Measurements from ENCODE around the gene BBX. TPM values are rescaled to one million over a fixed set of nuclear protein-coding genes. Genes with fewer than 3 reads are reported as not detected.
A peak's percentile ranks its signal among the peaks of the same experiment; 100 is the strongest.

The BBX gene
- polyA plus RNA-seq (ENCODE audit: low read depth in 6 of 6) = 100 to 1,000 TPM; 124 to 158 (median 139) TPM

- H3K9me3 Mint-ChIP-seq = no peaks in the 10 kb centered on the region
- H3K27me3 Mint-ChIP-seq = peaks cover 0 to under 1% (median 0%) of the 10 kb centered on the region in 3 donors
- H3K27ac Mint-ChIP-seq = peak within 1 kb of the TSS; percentile 88 to 99 (median 97)
- peak; percentile 95 for DNase-seq
- H3K4me1 Mint-ChIP-seq = peaks cover 30 to 33% (median 31%) of the 10 kb centered on the region in 3 donors
- H3K4me3 Mint-ChIP-seq = peak within 1 kb of the TSS; percentile 88 to 100 (median 98)
- H3K36me3 Mint-ChIP-seq = peaks cover 0 to 6% of the 10 kb centered on the region in 2 donors
- ATAC-seq (ENCODE audit: low read depth in 2 of 2) = peak; percentile 83 to 84
Observed at GRCh38 chr3:107522510-107523288, at the start of gene BBX. Gene BBX, plus strand, starts transcription at chr3:107522962. Its CDS starts 187,499 bp downstream, at chr3:107710461.

- H3K9me3 Mint-ChIP-seq = peaks cover 2 to 25% (median 15%) of the 10 kb centered on the region in 7 donors
- no peaks in the 10 kb centered on the region for H3K4me1 Mint-ChIP-seq
- no peak overlapping the region for H3K27ac Mint-ChIP-seq
- H3K36me3 Mint-ChIP-seq = peaks cover 3 to 9% of the 10 kb centered on the region in 2 donors
- ATAC-seq (ENCODE audit: low read depth in 2 of 2) (no peak), DNase-seq (no peak)
- peaks cover 6 to 36% (median 17%) of the 10 kb centered on the region in 3 donors for H3K27me3 Mint-ChIP-seq
- no peak overlapping the region for H3K4me3 Mint-ChIP-seq
Observed at GRCh38 chr3:107476462-107476861, 46.3 kb upstream of the BBX start.

- no peak overlapping the region for H3K27ac Mint-ChIP-seq
- H3K4me3 Mint-ChIP-seq = no peak overlapping the region
- ATAC-seq (ENCODE audit: low read depth in 2 of 2) (no peak), DNase-seq (no peak)
- no peaks in the 10 kb centered on the region for H3K4me1 Mint-ChIP-seq
- no peaks in the 10 kb centered on the region for H3K36me3 Mint-ChIP-seq
- no peaks in the 10 kb centered on the region for H3K27me3 Mint-ChIP-seq
- H3K9me3 Mint-ChIP-seq = no peaks in the 10 kb centered on the region
Observed at GRCh38 chr3:107487490-107487889, 35.3 kb upstream of the BBX start.

GRCh38 chr3:107488942-107489341 lies 33.8 kb upstream of the BBX start:
- Mint-ChIP-seq H3K27me3 (peaks cover 0 to 7% (median 6%) of the 10 kb centered on the region in 3 donors), H3K4me1 (no peaks in the 10 kb centered on the region), H3K27ac (no peak overlapping the region), H3K4me3 (no peak overlapping the region), H3K36me3 (no peaks in the 10 kb centered on the region), H3K9me3 (no peaks in the 10 kb centered on the region)
- ATAC-seq (ENCODE audit: low read depth in 2 of 2) = no peak
- no peak for DNase-seq

GRCh38 chr3:107493134-107493533 lies 29.6 kb upstream of the BBX start:
- Mint-ChIP-seq H3K27me3 (peaks cover 0 to 10% (median 9%) of the 10 kb centered on the region in 3 donors), H3K27ac (no peak overlapping the region), H3K9me3 (no peaks in the 10 kb centered on the region), H3K36me3 (no peaks in the 10 kb centered on the region), H3K4me3 (no peak overlapping the region), H3K4me1 (no peaks in the 10 kb centered on the region)
- ATAC-seq (ENCODE audit: low read depth in 2 of 2) (no peak), DNase-seq (no peak)

GRCh38 chr3:107496855-107497254 lies 25.9 kb upstream of the BBX start:
- Mint-ChIP-seq H3K36me3 (no peaks in the 10 kb centered on the region), H3K4me3 (no peak overlapping the region), H3K9me3 (peaks cover 0 to 2% (median 0%) of the 10 kb centered on the region in 7 donors), H3K27ac (no peak overlapping the region), H3K4me1 (no peaks in the 10 kb centered on the region), H3K27me3 (peaks cover 0 to 10% (median 9%) of the 10 kb centered on the region in 3 donors)
- DNase-seq = no peak
- no peak for ATAC-seq (ENCODE audit: low read depth in 2 of 2)

- H3K9me3 Mint-ChIP-seq = peaks cover 0 to 2% (median 0%) of the 10 kb centered on the region in 7 donors
- H3K27ac Mint-ChIP-seq = no peak overlapping the region
- no peaks in the 10 kb centered on the region for H3K4me1 Mint-ChIP-seq
- no peak overlapping the region for H3K4me3 Mint-ChIP-seq
- H3K36me3 Mint-ChIP-seq = no peaks in the 10 kb centered on the region
- peaks cover 0 to 7% (median 5%) of the 10 kb centered on the region in 3 donors for H3K27me3 Mint-ChIP-seq
- DNase-seq = no peak
- ATAC-seq (ENCODE audit: low read depth in 2 of 2) = no peak
Observed at GRCh38 chr3:107498646-107499045, 24.1 kb upstream of the BBX start.

GRCh38 chr3:107506458-107506857 lies 16.3 kb upstream of the BBX start:
- DNase-seq (no peak), ATAC-seq (ENCODE audit: low read depth in 2 of 2) (no peak)
- Mint-ChIP-seq H3K27me3 (no peaks in the 10 kb centered on the region), H3K9me3 (no peaks in the 10 kb centered on the region), H3K36me3 (no peaks in the 10 kb centered on the region), H3K4me3 (no peak overlapping the region), H3K27ac (no peak overlapping the region), H3K4me1 (no peaks in the 10 kb centered on the region)

- no peak for ATAC-seq (ENCODE audit: low read depth in 2 of 2)
- H3K27ac Mint-ChIP-seq = no peak overlapping the region
- H3K9me3 Mint-ChIP-seq = no peaks in the 10 kb centered on the region
- H3K4me1 Mint-ChIP-seq = no peaks in the 10 kb centered on the region
- H3K27me3 Mint-ChIP-seq = no peaks in the 10 kb centered on the region
- no peak overlapping the region for H3K4me3 Mint-ChIP-seq
- no peak for DNase-seq
- no peaks in the 10 kb centered on the region for H3K36me3 Mint-ChIP-seq
Observed at GRCh38 chr3:107508331-107508730, 14.4 kb upstream of the BBX start.

- no peaks in the 10 kb centered on the region for H3K36me3 Mint-ChIP-seq
- H3K27ac Mint-ChIP-seq = no peak overlapping the region
- DNase-seq (no peak), ATAC-seq (ENCODE audit: low read depth in 2 of 2) (no peak)
- no peak overlapping the region for H3K4me3 Mint-ChIP-seq
- no peaks in the 10 kb centered on the region for H3K9me3 Mint-ChIP-seq
- H3K27me3 Mint-ChIP-seq = no peaks in the 10 kb centered on the region
- no peaks in the 10 kb centered on the region for H3K4me1 Mint-ChIP-seq
Observed at GRCh38 chr3:107512108-107512507, 10.7 kb upstream of the BBX start.

GRCh38 chr3:107514453-107514852 lies 8.3 kb upstream of the BBX start:
- no peaks in the 10 kb centered on the region for H3K36me3 Mint-ChIP-seq
- H3K4me3 Mint-ChIP-seq = no peak overlapping the region
- H3K27ac Mint-ChIP-seq = no peak overlapping the region
- ATAC-seq (ENCODE audit: low read depth in 2 of 2) (no peak), DNase-seq (no peak)
- peaks cover 0 to 5% (median 0%) of the 10 kb centered on the region in 3 donors for H3K27me3 Mint-ChIP-seq
- H3K4me1 Mint-ChIP-seq = no peaks in the 10 kb centered on the region
- H3K9me3 Mint-ChIP-seq = no peaks in the 10 kb centered on the region

- Mint-ChIP-seq H3K9me3 (no peaks in the 10 kb centered on the region), H3K4me1 (peaks cover 2 to 4% (median 3%) of the 10 kb centered on the region in 3 donors), H3K36me3 (no peaks in the 10 kb centered on the region), H3K4me3 (no peak overlapping the region), H3K27me3 (peaks cover 0 to 5% (median 0%) of the 10 kb centered on the region in 3 donors), H3K27ac (peak overlapping the region in 1 of 6 donors; percentile 5)
- DNase-seq = no peak
- ATAC-seq (ENCODE audit: low read depth in 2 of 2) = no peak
Observed at GRCh38 chr3:107516475-107516874, 6.3 kb upstream of the BBX start.

- no peak overlapping the region for H3K4me3 Mint-ChIP-seq
- no peaks in the 10 kb centered on the region for H3K9me3 Mint-ChIP-seq
- no peaks in the 10 kb centered on the region for H3K36me3 Mint-ChIP-seq
- DNase-seq (no peak), ATAC-seq (ENCODE audit: low read depth in 2 of 2) (no peak)
- peaks cover 0 to 5% (median 0%) of the 10 kb centered on the region in 3 donors for H3K27me3 Mint-ChIP-seq
- peaks cover 13 to 19% (median 17%) of the 10 kb centered on the region in 3 donors for H3K4me1 Mint-ChIP-seq
- no peak overlapping the region for H3K27ac Mint-ChIP-seq
Observed at GRCh38 chr3:107520535-107520934, 2.2 kb upstream of the BBX start.

GRCh38 chr3:107521469-107522059 lies 1.2 kb upstream of the BBX start:
- Mint-ChIP-seq H3K36me3 (no peaks in the 10 kb centered on the region), H3K9me3 (no peaks in the 10 kb centered on the region), H3K4me1 (peaks cover 20 to 27% (median 25%) of the 10 kb centered on the region in 3 donors), H3K4me3 (peak overlapping the region in 5 of 8 donors; percentile 62 to 97 (median 64)), H3K27me3 (peaks cover 0 to 5% (median 0%) of the 10 kb centered on the region in 3 donors), H3K27ac (peak overlapping the region in 5 of 6 donors; percentile 2 to 88 (median 13))
- ATAC-seq (ENCODE audit: low read depth in 2 of 2) (peak in 1 of 2 donors; percentile 8), DNase-seq (peak; percentile 44)

All from naive B cell (primary cell).